ENCODE results near the gene IPO11. TPM values are rescaled to one million over a fixed set of nuclear protein-coding genes. Genes with fewer than 3 reads are reported as not detected.
A peak's percentile ranks its signal among the peaks of the same experiment; 100 is the strongest.

IPO11 gene
- 7.4 TPM for polyA plus RNA-seq (2012; ENCODE audit: insufficient read depth, insufficient read length, low read depth)

GRCh38 chr5:62412549-62413329 is at the start of gene IPO11:
Gene IPO11, plus strand, starts transcription at chr5:62412763. Its CDS starts 24,517 bp downstream, at chr5:62437280.
- no peak for TF ChIP-seq CTCF (IDR thresholded peaks at IDR 0.05; ENCODE audit: low read depth, low read length)
- H3K27me3 ChIP-seq = no peaks in the 10 kb centered on the region
- peak within 1 kb of the TSS; percentile 99 for H3K4me3 ChIP-seq (ENCODE audit: low read depth, low read length)
- DNase-seq = peak; percentile 98
- peaks cover 4% of the 10 kb centered on the region for H3K4me1 ChIP-seq
- no peaks in the 10 kb centered on the region for H3K9me3 ChIP-seq
- H3K36me3 ChIP-seq = no peaks in the 10 kb centered on the region; the same call in 1 of the 2 replicates

GRCh38 chr5:62369039-62369438 is 43.5 kb upstream of the IPO11 start:
- H3K36me3 ChIP-seq = peaks cover 25% of the 10 kb centered on the region
- no peak overlapping the region for H3K4me3 ChIP-seq (ENCODE audit: low read depth, low read length)

GRCh38 chr5:62371409-62371808 is 41.2 kb upstream of the IPO11 start:
- no peak for DNase-seq
- Histone ChIP-seq H3K9me3 (no peaks in the 10 kb centered on the region), H3K27me3 (no peaks in the 10 kb centered on the region), H3K4me1 (no peaks in the 10 kb centered on the region), H3K4me3 (ENCODE audit: low read depth, low read length) (no peak overlapping the region), H3K36me3 (peaks cover 26% of the 10 kb centered on the region)
- no peak for TF ChIP-seq CTCF (IDR thresholded peaks at IDR 0.05; ENCODE audit: low read depth, low read length)

More at GRCh38 chr5:62369039-62369438, 43.5 kb upstream of the IPO11 start:
- DNase-seq = no peak
- Histone ChIP-seq H3K9me3 (no peaks in the 10 kb centered on the region), H3K4me1 (no peaks in the 10 kb centered on the region), H3K27me3 (no peaks in the 10 kb centered on the region)
- no peak for TF ChIP-seq CTCF (IDR thresholded peaks at IDR 0.05; ENCODE audit: low read depth, low read length)

GRCh38 chr5:62372600-62372999 is 40.0 kb upstream of the IPO11 start:
- H3K4me1 ChIP-seq = no peaks in the 10 kb centered on the region
- H3K9me3 ChIP-seq = no peaks in the 10 kb centered on the region
- no peak overlapping the region for H3K4me3 ChIP-seq (ENCODE audit: low read depth, low read length)
- H3K27me3 ChIP-seq = no peaks in the 10 kb centered on the region
- DNase-seq = no peak
- TF ChIP-seq CTCF (IDR thresholded peaks at IDR 0.05; ENCODE audit: low read depth, low read length) = no peak
- peaks cover 26% of the 10 kb centered on the region for H3K36me3 ChIP-seq

GRCh38 chr5:62373382-62373781 is 39.2 kb upstream of the IPO11 start:
- Histone ChIP-seq H3K4me3 (ENCODE audit: low read depth, low read length) (no peak overlapping the region), H3K9me3 (no peaks in the 10 kb centered on the region), H3K4me1 (no peaks in the 10 kb centered on the region), H3K36me3 (peaks cover 33% of the 10 kb centered on the region), H3K27me3 (no peaks in the 10 kb centered on the region)
- TF ChIP-seq CTCF (IDR thresholded peaks at IDR 0.05; ENCODE audit: low read depth, low read length) = no peak
- no peak for DNase-seq

GRCh38 chr5:62374090-62374489 is 38.5 kb upstream of the IPO11 start:
- DNase-seq = no peak
- Histone ChIP-seq H3K4me1 (no peaks in the 10 kb centered on the region), H3K27me3 (no peaks in the 10 kb centered on the region), H3K9me3 (no peaks in the 10 kb centered on the region), H3K4me3 (ENCODE audit: low read depth, low read length) (no peak overlapping the region), H3K36me3 (peaks cover 38% of the 10 kb centered on the region)
- TF ChIP-seq CTCF (IDR thresholded peaks at IDR 0.05; ENCODE audit: low read depth, low read length) = no peak

Measured in BE2C (cell line).